Superior temporal gyrus (tissue), 1 donor: ENCODE results near the gene DDX23.

ENCODE experiments used
- DNase-seq: peaks from one replicate; pipeline ENCODE4 v3.0.0-alpha.2; 2016; ENCODE audit errors: extremely low spot score

The DDX23 gene

GRCh38 chr12:48795550-48796455, 56.2 kb downstream of the DDX23 start:
- DNase-seq = peak; percentile 94

GRCh38 chr12:48794870-48795269, 57.1 kb downstream of the DDX23 start:
- no peak for DNase-seq

- no peak for DNase-seq
These were observed 58.3 kb downstream of the DDX23 start for GRCh38 chr12:48793696-48794095.

GRCh38 chr12:48789858-48790326, 62.1 kb downstream of the DDX23 start:
- no peak for DNase-seq

- DNase-seq = peak; percentile 46
These were observed 62.8 kb downstream of the DDX23 start, which contains the start of gene ADCY6 for GRCh38 chr12:48788854-48789775. ADCY6 (minus strand) TSS chr12:48789089; CDS start chr12:48783434, 5,655 bp downstream.

- DNase-seq = no peak
These were observed 63.5 kb downstream of the DDX23 start for GRCh38 chr12:48788524-48788853.

GRCh38 chr12:48787791-48788523, 64.0 kb downstream of the DDX23 start:
- DNase-seq = no peak

- DNase-seq = no peak
These were observed 65.1 kb downstream of the DDX23 start for GRCh38 chr12:48786591-48787544.

- DNase-seq = no peak
These were observed 68.5 kb downstream of the DDX23 start for GRCh38 chr12:48783432-48783831.

GRCh38 chr12:48782457-48783395, 69.2 kb downstream of the DDX23 start:
- DNase-seq = no peak

- no peak for DNase-seq
These were observed 70.1 kb downstream of the DDX23 start for GRCh38 chr12:48781750-48782456.

- no peak for DNase-seq
These were observed 71.5 kb downstream of the DDX23 start for GRCh38 chr12:48780381-48781025.

GRCh38 chr12:48779869-48780268, 72.1 kb downstream of the DDX23 start:
- no peak for DNase-seq
